Retinal pigment epithelial cell (primary cell): ENCODE measurements around the gene MYL4.

ENCODE experiments used
- DNase-seq: peaks from one replicate; pipeline ENCODE4 v3.0.0-alpha.2; 2010; ENCODE audit warnings: low read depth
- H3K4me3 ChIP-seq: 2 replicates; pipeline ENCODE4 v1.5.1; 2011; ENCODE audit warnings: mild to moderate bottlenecking, low read length, control low read depth, moderate library complexity
- CTCF ChIP-seq: conservative IDR thresholded peaks from 2 replicates; pipeline ENCODE4 v1.5.1; 2011; ENCODE audit warnings: low read depth, low read length, control low read depth, inconsistent platforms

MYL4 gene

GRCh38 chr17:47227862-47228261 is 18.7 kb downstream of the MYL4 start:
- no peak for TF ChIP-seq CTCF
- H3K4me3 ChIP-seq: no peak overlapping the region
- DNase-seq: no peak

GRCh38 chr17:47229535-47230443 is 20.6 kb downstream of the MYL4 start:
- peak; percentile 100 for TF ChIP-seq CTCF
- DNase-seq: peak; percentile 81
- H3K4me3 ChIP-seq: peak overlapping the region; percentile 25

- H3K4me3 ChIP-seq: no peak overlapping the region
- TF ChIP-seq CTCF: no peak
- DNase-seq: no peak
These were observed 21.7 kb downstream of the MYL4 start for GRCh38 chr17:47230864-47231263.

- no peak for TF ChIP-seq CTCF
- no peak overlapping the region for H3K4me3 ChIP-seq
These were observed 22.2 kb downstream of the MYL4 start for GRCh38 chr17:47231334-47231733.

GRCh38 chr17:47231866-47232265 is 22.7 kb downstream of the MYL4 start:
- no peak for DNase-seq
- no peak overlapping the region for H3K4me3 ChIP-seq
- no peak for TF ChIP-seq CTCF

More at GRCh38 chr17:47231334-47231733, 22.2 kb downstream of the MYL4 start:
- no peak for DNase-seq

GRCh38 chr17:47232465-47232864 is 23.3 kb downstream of the MYL4 start:
- TF ChIP-seq CTCF: no peak
- DNase-seq: no peak
- no peak overlapping the region for H3K4me3 ChIP-seq

GRCh38 chr17:47235506-47235905 is 26.4 kb downstream of the MYL4 start:
- H3K4me3 ChIP-seq: no peak overlapping the region
- DNase-seq: no peak
- TF ChIP-seq CTCF: no peak
